HepG2 (cell line): Measurements from ENCODE around the gene AUTS2. TPM values are rescaled to one million over a fixed set of nuclear protein-coding genes. Genes with fewer than 3 reads are reported as not detected.

Experiments used
- ATAC-seq: fragments of 200-7000 bp; cut with Tn5 transposase; 3 replicates; pipeline ENCODE4 v1.9.1; 2020; ENCODE audit warnings: mild to moderate bottlenecking, moderate library complexity
- BruUV-seq: library from RNA; stranded (reverse); fragments of 400-500 nt; replicated peaks from 2 replicates; lab custom pipeline; 2021; lab: Mats Ljungman, UMichigan
- CTCF ChIA-PET: fragments of 300-600 bp; formaldehyde crosslinking; extraction: SDS; loops from one replicate; lab custom pipeline; 2021; ENCODE audit warnings: low total read pairs, inconsistent platforms, low intra/inter-chr PET ratio; lab: Yijun Ruan, JAX
- POLR2A ChIA-PET: fragments of 350-600 bp; sonication (Branson Sonifier 250); formaldehyde crosslinking; loops from one replicate; lab custom pipeline; 2020; ENCODE audit warnings: antibody characterized with exemption, inconsistent platforms; lab: Yijun Ruan, JAX
- DNase-seq: peaks from one replicate; pipeline ENCODE4 v3.0.0-alpha.2; 2015; ENCODE audit warnings: low spot score
- FAIRE-seq: peaks from 3 replicates; lab custom pipeline; 2011; peaks lifted over from hg19 to GRCh38; lab: Jason Lieb, UNC
- H2AFZ ChIP-seq: one replicate; pipeline ENCODE4 v1.6.1; 2011; ENCODE audit warnings: low read length, inconsistent platforms
- H3K27ac ChIP-seq: fragments of 300-600 bp; 3 replicates; pipeline ENCODE4 v1.8.0; 2011; ENCODE audit warnings: mixed run types, mild to moderate bottlenecking, mixed read lengths, low read length, inconsistent platforms; ENCODE audit not compliant: insufficient read depth; ENCODE audit errors: extremely low read length
- H3K27me3 ChIP-seq, 2 experiments: fragments of 200-600 bp in 1 of 2; 2 replicates in 1 of 2; 3 replicates in 1 of 2; pipeline versions ENCODE4 v1.6.0 to v1.8.0; 2011; ENCODE audit warnings: low read length in 2 of 2, mild to moderate bottlenecking in 2 of 2, moderate library complexity in 2 of 2, inconsistent platforms in 1 of 2; ENCODE audit not compliant: insufficient read depth in 2 of 2, control insufficient read depth in 1 of 2
- H3K36me3 ChIP-seq, 2 experiments: fragments of 200-600 bp in 1 of 2; replicated peaks in 1 of 2; 2 replicates in 1 of 2; 3 replicates in 1 of 2; pipeline versions ENCODE4 v1.5.1 to v1.8.0; 2011; ENCODE audit warnings: low read length in 2 of 2, inconsistent platforms in 1 of 2; ENCODE audit not compliant: insufficient read depth in 2 of 2, control insufficient read depth in 1 of 2
- H3K4me1 ChIP-seq: 2 replicates; pipeline ENCODE4 v1.5.1; 2012; ENCODE audit warnings: low read length, inconsistent platforms; ENCODE audit not compliant: insufficient read depth
- H3K4me2 ChIP-seq: 2 replicates; pipeline ENCODE4 v1.6.0; 2011; ENCODE audit warnings: low read depth, low read length, inconsistent platforms
- H3K4me3 ChIP-seq, 3 experiments: fragments of 200-600 bp in 1 of 3; sonication (generic), shearing (Covaris generic) in 1 of 3; replicated peaks in 1 of 3; 2 replicates each; pipeline ENCODE4 v1.5.1; 2011 to 2016; ENCODE audit warnings: low read length in 3 of 3, inconsistent platforms in 2 of 3, low read depth in 2 of 3, mild to moderate bottlenecking in 2 of 3, control low read depth in 1 of 3, mixed read lengths in 1 of 3; ENCODE audit not compliant: insufficient read depth in 1 of 3
- H3K79me2 ChIP-seq: one replicate; pipeline ENCODE4 v1.6.1; 2011; ENCODE audit warnings: low read length, inconsistent platforms; ENCODE audit not compliant: insufficient read depth
- H3K9ac ChIP-seq: 2 replicates; pipeline ENCODE4 v1.6.0; 2011; ENCODE audit warnings: mild to moderate bottlenecking, low read depth, low read length, inconsistent platforms; ENCODE audit not compliant: insufficient read depth
- H3K9me3 ChIP-seq: 2 replicates; pipeline ENCODE4 v1.5.1; 2012; ENCODE audit warnings: mild to moderate bottlenecking, low read length
- H4K20me1 ChIP-seq: 2 replicates; pipeline ENCODE4 v1.6.0; 2011; ENCODE audit warnings: inconsistent platforms, mild to moderate bottlenecking, low read length, moderate library complexity; ENCODE audit not compliant: insufficient read depth
- ELF1 ChIP-seq: sonication (generic); formaldehyde crosslinking; IDR thresholded peaks from 2 replicates; pipeline ENCODE4 v1.4.0; 2020; ENCODE audit warnings: missing genetic modification reagents
- FOXM1 ChIP-seq: sonication (generic); formaldehyde crosslinking; IDR thresholded peaks from 2 replicates; pipeline ENCODE4 v1.5.0; 2020; ENCODE audit warnings: missing genetic modification reagents
- HMGA1 ChIP-seq: sonication (generic); formaldehyde crosslinking; conservative IDR thresholded peaks from 2 replicates; pipeline ENCODE4 v1.4.0; 2020; ENCODE audit warnings: missing genetic modification reagents
- KLF12 ChIP-seq: sonication (generic); formaldehyde crosslinking; IDR thresholded peaks from 2 replicates; pipeline ENCODE4 v1.4.0; 2020; ENCODE audit warnings: missing genetic modification reagents, borderline replicate concordance
- TBP ChIP-seq: sonication (generic); formaldehyde crosslinking; IDR thresholded peaks from 2 replicates; pipeline ENCODE4 v1.5.0; 2020; ENCODE audit warnings: missing genetic modification reagents
- ZBTB46 ChIP-seq: sonication (generic); formaldehyde crosslinking; IDR thresholded peaks from 2 replicates; pipeline ENCODE4 v1.4.0; 2020; ENCODE audit warnings: mild to moderate bottlenecking, missing genetic modification reagents, borderline replicate concordance
- ZFP82 ChIP-seq: sonication (generic); formaldehyde crosslinking; IDR thresholded peaks from 2 replicates; pipeline ENCODE4 v1.5.1; 2020; ENCODE audit warnings: mild to moderate bottlenecking, missing genetic modification reagents, borderline replicate concordance
- ZNF775 ChIP-seq: sonication (generic); formaldehyde crosslinking; IDR thresholded peaks from 2 replicates; pipeline ENCODE4 v1.4.0; 2020; ENCODE audit warnings: missing genetic modification reagents, mild to moderate bottlenecking, moderate library complexity, borderline replicate concordance
- WGBS: methylation state at CpG from one replicate; pipeline ENCODE4 v1.1.6; 2017; ENCODE audit warnings: low lambda C conversion rate; 5-methylcytosine and 5-hydroxymethylcytosine counted together
- in situ Hi-C: cut with HindIII; loops from 2 replicates; pipeline ENCODE4 v1.10.0; 2017; ENCODE audit warnings: low pct_unique_long_range_greater_than_20kb; ENCODE audit not compliant: extremely low pct_ligation_motif_present
- intact Hi-C: fragments of 100-400 bp; cut with micrococcal nuclease; formaldehyde crosslinking; loops from one replicate; pipeline ENCODE4 v1.10.0; 2022; ENCODE audit not compliant: unreplicated experiment
- polyA plus RNA-seq, 8 experiments: library from polyadenylated mRNA; depleted of rRNA in 3 of 8; stranded (reverse) in 7 of 8; unstranded in 1 of 8; fragments of >200 nt; fragmentation: Illumina TruSeq in 4 of 8; extraction: Trizol in 4 of 8; gene quantifications; 2 replicates each; pipeline versions ENCODE4 v1.2.1 to v1.2.3, GENCODE V29; 2011 to 2016; ENCODE audit warnings: low read depth in 4 of 8, missing spikeins in 1 of 8, mixed read lengths in 1 of 8; ENCODE audit not compliant: insufficient read depth in 1 of 8
- total RNA-seq, 5 experiments: library from RNA; depleted of rRNA; stranded (reverse); fragments of >200 nt; fragmentation: Illumina TruSeq; extraction: Trizol; gene quantifications; 2 replicates each; pipeline ENCODE4 v1.2.3, GENCODE V29; 2016; ENCODE audit warnings: low read depth in 1 of 5
- TF ChIP-seq, protein P1 (sequence below), 2 experiments: sonication (generic) in 1 of 2; formaldehyde crosslinking in 1 of 2; IDR thresholded peaks; 2 replicates each; pipeline versions ENCODE4 v1.5.1 to v1.6.1; 2011 to 2020; ENCODE audit warnings: borderline replicate concordance in 1 of 2, low read depth in 1 of 2, low read length in 1 of 2, mild to moderate bottlenecking in 1 of 2, missing genetic modification reagents in 1 of 2, moderate library complexity in 1 of 2
- TF ChIP-seq, protein P2 (sequence below): sonication (generic); formaldehyde crosslinking; IDR thresholded peaks from 2 replicates; pipeline ENCODE4 v1.4.0; 2020; ENCODE audit warnings: mild to moderate bottlenecking, missing genetic modification reagents
- TF ChIP-seq, protein P3 (sequence below): sonication (generic); formaldehyde crosslinking; IDR thresholded peaks from 2 replicates; pipeline ENCODE4 v1.4.0; 2020; ENCODE audit warnings: mild to moderate bottlenecking, low read depth, missing genetic modification reagents

AUTS2 gene
- total and polyA plus RNA-seq, 2 of the 13 experiments (the other 11 are each of a cell fraction or from before 2014, with no cell fraction given): 0.38 TPM; not detected in 1

DNA sequence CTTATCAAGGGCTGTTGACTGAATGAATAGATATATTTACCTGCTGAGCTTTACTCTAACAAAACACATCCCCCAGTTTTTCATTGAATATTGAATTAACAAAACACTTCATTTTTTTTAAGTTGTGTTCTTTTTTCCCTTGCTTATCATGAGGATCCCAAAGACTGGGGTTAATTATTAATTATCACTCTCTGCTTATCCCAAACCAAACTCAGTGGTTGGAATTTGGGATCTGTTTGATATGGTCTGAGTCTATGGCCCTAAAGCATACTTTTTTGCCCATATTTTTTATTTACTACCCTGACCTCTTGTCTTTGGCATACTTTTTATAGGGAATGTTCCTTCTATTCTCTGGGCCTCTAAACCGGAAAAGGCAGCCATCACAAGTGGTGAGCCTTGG lies 836.5 kb downstream of the AUTS2 start (continued):
- TF ChIP-seq, protein P1, sequence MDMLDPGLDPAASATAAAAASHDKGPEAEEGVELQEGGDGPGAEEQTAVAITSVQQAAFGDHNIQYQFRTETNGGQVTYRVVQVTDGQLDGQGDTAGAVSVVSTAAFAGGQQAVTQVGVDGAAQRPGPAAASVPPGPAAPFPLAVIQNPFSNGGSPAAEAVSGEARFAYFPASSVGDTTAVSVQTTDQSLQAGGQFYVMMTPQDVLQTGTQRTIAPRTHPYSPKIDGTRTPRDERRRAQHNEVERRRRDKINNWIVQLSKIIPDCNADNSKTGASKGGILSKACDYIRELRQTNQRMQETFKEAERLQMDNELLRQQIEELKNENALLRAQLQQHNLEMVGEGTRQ (IDR thresholded peaks at IDR 0.05; ENCODE audit: low read depth, low read length): no peak
- TF ChIP-seq, protein P1 (CRISPR knock-in tag; IDR thresholded peaks at IDR 0.05; ENCODE audit: borderline replicate concordance): no peak
- TF ChIP-seq, protein P2, sequence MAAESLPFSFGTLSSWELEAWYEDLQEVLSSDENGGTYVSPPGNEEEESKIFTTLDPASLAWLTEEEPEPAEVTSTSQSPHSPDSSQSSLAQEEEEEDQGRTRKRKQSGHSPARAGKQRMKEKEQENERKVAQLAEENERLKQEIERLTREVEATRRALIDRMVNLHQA: no peak
- no peak for TF ChIP-seq ZBTB46 (CRISPR knock-in tag)
- TF ChIP-seq HMGA1: no peak
- no peak for TF ChIP-seq ZFP82 (CRISPR knock-in tag)

- no peaks in the 10 kb centered on the region for H3K4me1 ChIP-seq
- H3K9ac ChIP-seq: no peak overlapping the region
- no peak for ATAC-seq
- intact Hi-C loops (no loop called here), in situ Hi-C loops (no loop called here)
- DNase-seq: no peak
- no peaks in the 10 kb centered on the region for H4K20me1 ChIP-seq
- no peak overlapping the region for H3K27ac ChIP-seq
- H3K36me3 ChIP-seq: no peaks in the 10 kb centered on the region
- TF ChIP-seq ZNF775 (CRISPR knock-in tag) (no peak), FOXM1 (CRISPR knock-in tag) (no peak), KLF12 (CRISPR knock-in tag) (no peak), ELF1 (CRISPR knock-in tag) (no peak), TBP (CRISPR knock-in tag) (no peak)
- TF ChIP-seq, protein P3, sequence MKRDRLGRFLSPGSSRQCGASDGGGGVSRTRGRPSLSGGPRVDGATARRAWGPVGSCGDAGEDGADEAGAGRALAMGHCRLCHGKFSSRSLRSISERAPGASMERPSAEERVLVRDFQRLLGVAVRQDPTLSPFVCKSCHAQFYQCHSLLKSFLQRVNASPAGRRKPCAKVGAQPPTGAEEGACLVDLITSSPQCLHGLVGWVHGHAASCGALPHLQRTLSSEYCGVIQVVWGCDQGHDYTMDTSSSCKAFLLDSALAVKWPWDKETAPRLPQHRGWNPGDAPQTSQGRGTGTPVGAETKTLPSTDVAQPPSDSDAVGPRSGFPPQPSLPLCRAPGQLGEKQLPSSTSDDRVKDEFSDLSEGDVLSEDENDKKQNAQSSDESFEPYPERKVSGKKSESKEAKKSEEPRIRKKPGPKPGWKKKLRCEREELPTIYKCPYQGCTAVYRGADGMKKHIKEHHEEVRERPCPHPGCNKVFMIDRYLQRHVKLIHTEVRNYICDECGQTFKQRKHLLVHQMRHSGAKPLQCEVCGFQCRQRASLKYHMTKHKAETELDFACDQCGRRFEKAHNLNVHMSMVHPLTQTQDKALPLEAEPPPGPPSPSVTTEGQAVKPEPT: no peak
- H3K9me3 ChIP-seq: no peaks in the 10 kb centered on the region
- no TSS peak for BruUV-seq
- H3K4me3 ChIP-seq: no peak overlapping the region
- WGBS: 0% methylated on average over 1 of the region's 1 CpG
- no peak overlapping the region for H3K4me2 ChIP-seq
- H3K27me3 ChIP-seq: 0 out of 5 replicates have a peak, but pooled peaks cover 0 to 1% of the 10 kb centered on the region in 2 experiments
- no peaks in the 10 kb centered on the region for H3K79me2 ChIP-seq
- H2AFZ ChIP-seq: no peak overlapping the region
- CTCF ChIA-PET: no interaction called here
- no peak for FAIRE-seq
- POLR2A ChIA-PET: no interaction called here
Observed at GRCh38 chr7:70435634-70436033, 837.4 kb downstream of the AUTS2 start.
